GM18519 (cell line): ENCODE data around the gene LPP.

ENCODE experiments used
- ATAC-seq: cut with Tn5 transposase; IDR thresholded peaks from one replicate; pipeline ENCODE4 v1.9.1; 2021; ENCODE audit warnings: mild to moderate bottlenecking, moderate library complexity; ENCODE audit not compliant: unreplicated experiment, low FRiP score

Gene LPP

GRCh38 chr3:188287762-188288505 is 134.0 kb downstream of the LPP start:
- ATAC-seq = no peak

- ATAC-seq = no peak
These were observed 138.3 kb downstream of the LPP start for GRCh38 chr3:188292251-188292650.

GRCh38 chr3:188292827-188293226 is 138.9 kb downstream of the LPP start:
- no peak for ATAC-seq

GRCh38 chr3:188294113-188294512 is 140.2 kb downstream of the LPP start:
- ATAC-seq = no peak

GRCh38 chr3:188294823-188295487 is 141.0 kb downstream of the LPP start:
- no peak for ATAC-seq

- ATAC-seq = no peak
These were observed 141.9 kb downstream of the LPP start for GRCh38 chr3:188295876-188296275.

- ATAC-seq = no peak
These were observed 143.0 kb downstream of the LPP start for GRCh38 chr3:188296761-188297612.

GRCh38 chr3:188298585-188298984 is 144.6 kb downstream of the LPP start:
- ATAC-seq = no peak

GRCh38 chr3:188299068-188299467 is 145.1 kb downstream of the LPP start:
- no peak for ATAC-seq

- no peak for ATAC-seq
These were observed 145.8 kb downstream of the LPP start for GRCh38 chr3:188299708-188300107.

- ATAC-seq = no peak
These were observed 147.2 kb downstream of the LPP start for GRCh38 chr3:188301147-188301546.

- ATAC-seq = no peak
These were observed 149.4 kb downstream of the LPP start for GRCh38 chr3:188303286-188303799.

- ATAC-seq = no peak
These were observed 149.9 kb downstream of the LPP start for GRCh38 chr3:188303823-188304222.

GRCh38 chr3:188304501-188304900 is 150.5 kb downstream of the LPP start:
- ATAC-seq = no peak

GRCh38 chr3:188305220-188305619 is 151.3 kb downstream of the LPP start:
- no peak for ATAC-seq

- ATAC-seq = no peak
These were observed 152.6 kb downstream of the LPP start for GRCh38 chr3:188306435-188307005.

GRCh38 chr3:188309437-188310269 is 155.7 kb downstream of the LPP start:
- ATAC-seq = peak; percentile 99

GRCh38 chr3:188310270-188310710 is 156.3 kb downstream of the LPP start:
- ATAC-seq = no peak

- ATAC-seq = no peak
These were observed 161.6 kb downstream of the LPP start for GRCh38 chr3:188315553-188315952.
